A673 (cell line): ENCODE results near the gene MAP2K3.

ENCODE experiments used
- EZH2 ChIP-seq: fragments of 200-600 bp; sonication (generic); IDR thresholded peaks from 2 replicates; pipeline ENCODE4 v1.6.1; 2017; ENCODE audit warnings: borderline replicate concordance, low read depth, mild to moderate bottlenecking, mixed read lengths, antibody characterized with exemption, low read length; ENCODE audit not compliant: poor library complexity, severe bottlenecking
- TF ChIP-seq, protein P1 (sequence below): fragments of 300-800, 200-600 bp; sonication (generic); conservative IDR thresholded peaks from 2 replicates; pipeline ENCODE4 v1.5.1; 2017; ENCODE audit warnings: low read depth, mild to moderate bottlenecking, antibody characterized with exemption, low read length, moderate library complexity, mixed read lengths

DNA sequence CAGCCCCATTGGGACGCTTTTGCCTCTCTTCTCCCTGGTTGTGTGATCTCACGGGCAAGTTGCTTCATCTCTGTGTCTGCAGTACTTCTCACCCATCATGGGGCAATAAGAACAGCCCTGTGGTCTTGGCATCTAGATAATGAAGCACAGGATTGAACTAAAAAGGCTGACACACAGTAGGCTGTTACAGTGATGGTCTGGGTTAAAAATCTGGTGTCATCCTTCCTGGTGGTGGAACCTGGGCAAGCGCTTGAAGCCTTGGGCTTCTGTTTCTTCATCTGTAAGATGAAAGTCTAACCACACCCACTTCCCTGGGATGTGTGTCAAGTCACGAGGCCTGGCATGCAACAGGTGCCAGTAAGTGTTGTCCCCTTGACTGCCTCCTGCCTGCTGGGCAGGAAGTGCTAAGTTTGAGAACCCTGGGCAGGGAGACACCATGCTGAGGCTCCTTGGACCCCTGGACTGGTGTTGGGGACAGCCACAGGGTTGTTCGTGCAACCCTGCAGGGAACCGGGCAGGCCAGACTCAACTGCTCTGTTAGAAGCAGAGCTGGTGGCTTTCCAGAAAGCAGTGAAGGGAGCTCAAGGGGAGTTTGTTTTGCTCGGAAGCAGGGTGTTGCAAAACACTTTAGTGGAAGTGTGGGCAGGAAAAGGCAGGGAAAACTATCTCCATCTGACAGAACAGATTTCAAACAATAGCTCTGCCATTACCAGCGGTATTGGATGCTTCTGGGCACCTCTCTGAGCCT lies 5.9 kb upstream of the MAP2K3 start:
- TF ChIP-seq, protein P1, sequence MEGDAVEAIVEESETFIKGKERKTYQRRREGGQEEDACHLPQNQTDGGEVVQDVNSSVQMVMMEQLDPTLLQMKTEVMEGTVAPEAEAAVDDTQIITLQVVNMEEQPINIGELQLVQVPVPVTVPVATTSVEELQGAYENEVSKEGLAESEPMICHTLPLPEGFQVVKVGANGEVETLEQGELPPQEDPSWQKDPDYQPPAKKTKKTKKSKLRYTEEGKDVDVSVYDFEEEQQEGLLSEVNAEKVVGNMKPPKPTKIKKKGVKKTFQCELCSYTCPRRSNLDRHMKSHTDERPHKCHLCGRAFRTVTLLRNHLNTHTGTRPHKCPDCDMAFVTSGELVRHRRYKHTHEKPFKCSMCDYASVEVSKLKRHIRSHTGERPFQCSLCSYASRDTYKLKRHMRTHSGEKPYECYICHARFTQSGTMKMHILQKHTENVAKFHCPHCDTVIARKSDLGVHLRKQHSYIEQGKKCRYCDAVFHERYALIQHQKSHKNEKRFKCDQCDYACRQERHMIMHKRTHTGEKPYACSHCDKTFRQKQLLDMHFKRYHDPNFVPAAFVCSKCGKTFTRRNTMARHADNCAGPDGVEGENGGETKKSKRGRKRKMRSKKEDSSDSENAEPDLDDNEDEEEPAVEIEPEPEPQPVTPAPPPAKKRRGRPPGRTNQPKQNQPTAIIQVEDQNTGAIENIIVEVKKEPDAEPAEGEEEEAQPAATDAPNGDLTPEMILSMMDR = no peak
- TF ChIP-seq EZH2 = no peak
